Astrocyte (in vitro differentiated cells and primary cell): ENCODE measurements around the gene MIPOL1. TPM values are rescaled to one million over a fixed set of nuclear protein-coding genes. Genes with fewer than 3 reads are reported as not detected.
A peak's percentile ranks its signal among the peaks of the same experiment; 100 is the strongest.

Experiments used
- DNase-seq: peaks from one replicate; pipeline ENCODE4 v3.0.0-alpha.2; 2010; ENCODE audit warnings: low read depth
- FAIRE-seq: peaks from 2 replicates; lab custom pipeline; 2011; peaks lifted over from hg19 to GRCh38; lab: Jason Lieb, UNC
- H2AFZ ChIP-seq: 2 replicates; pipeline ENCODE4 v1.6.0; 2012; ENCODE audit warnings: low read depth, low read length, inconsistent platforms
- H3K27ac ChIP-seq: 2 replicates; pipeline ENCODE4 v1.5.1; 2011; ENCODE audit warnings: low read depth, low read length, inconsistent platforms
- H3K27me3 ChIP-seq: 2 replicates; pipeline ENCODE4 v1.6.0; 2011; ENCODE audit warnings: low read length, inconsistent platforms; ENCODE audit not compliant: insufficient read depth
- H3K36me3 ChIP-seq: 2 replicates; pipeline ENCODE4 v1.5.1; 2011; ENCODE audit warnings: low read length, inconsistent platforms; ENCODE audit not compliant: insufficient read depth
- H3K4me1 ChIP-seq: 2 replicates; pipeline ENCODE4 v1.5.1; 2011; ENCODE audit warnings: low read length, inconsistent platforms; ENCODE audit not compliant: insufficient read depth
- H3K4me2 ChIP-seq: 2 replicates; pipeline ENCODE4 v1.6.0; 2012; ENCODE audit warnings: low read length, inconsistent platforms
- H3K4me3 ChIP-seq: 2 replicates; pipeline ENCODE4 v1.5.1; 2011; ENCODE audit warnings: low read depth, mild to moderate bottlenecking, low read length, inconsistent platforms; ENCODE audit not compliant: insufficient read depth
- H3K79me2 ChIP-seq: 2 replicates; pipeline ENCODE4 v1.6.0; 2012; ENCODE audit warnings: mild to moderate bottlenecking, low read length, inconsistent platforms; ENCODE audit not compliant: insufficient read depth
- H3K9ac ChIP-seq: 2 replicates; pipeline ENCODE4 v1.6.0; 2012; ENCODE audit warnings: mild to moderate bottlenecking, low read length, inconsistent platforms
- H3K9me3 ChIP-seq: 2 replicates; pipeline ENCODE4 v1.5.1; 2012; ENCODE audit warnings: low read depth, mild to moderate bottlenecking, low read length, inconsistent platforms; ENCODE audit not compliant: insufficient read depth
- H4K20me1 ChIP-seq: 2 replicates; pipeline ENCODE4 v1.6.0; 2012; ENCODE audit warnings: low read length, inconsistent platforms; ENCODE audit not compliant: insufficient read depth
- H3K27ac Mint-ChIP-seq: one replicate; pipeline ENCODE4 v1.8.0; 2021; ENCODE audit warnings: mild to moderate bottlenecking, mixed read lengths; ENCODE audit not compliant: unreplicated experiment
- H3K27me3 Mint-ChIP-seq: one replicate; pipeline ENCODE4 v1.8.0; 2021; ENCODE audit warnings: low read depth, mixed read lengths; ENCODE audit not compliant: unreplicated experiment
- H3K36me3 Mint-ChIP-seq: one replicate; pipeline ENCODE4 v1.8.0; 2021; ENCODE audit warnings: low read depth, mixed read lengths; ENCODE audit not compliant: unreplicated experiment
- H3K4me1 Mint-ChIP-seq: one replicate; pipeline ENCODE4 v1.8.0; 2021; ENCODE audit warnings: low read depth, mixed read lengths; ENCODE audit not compliant: unreplicated experiment
- H3K4me3 Mint-ChIP-seq: one replicate; pipeline ENCODE4 v1.8.0; 2021; ENCODE audit warnings: mild to moderate bottlenecking, moderate library complexity, mixed read lengths; ENCODE audit not compliant: unreplicated experiment
- H3K9me3 Mint-ChIP-seq: one replicate; pipeline ENCODE4 v1.8.0; 2021; ENCODE audit warnings: mild to moderate bottlenecking, mixed read lengths; ENCODE audit not compliant: unreplicated experiment
- EZH2 ChIP-seq: IDR thresholded peaks from 2 replicates; pipeline ENCODE4 v1.6.1; 2012; ENCODE audit warnings: mild to moderate bottlenecking, low read length, inconsistent platforms; ENCODE audit not compliant: insufficient read depth
- total RNA-seq: library from RNA; stranded (reverse); gene quantifications from 2 replicates; pipeline ENCODE4 v1.2.1, GENCODE V29; 2021
- TF ChIP-seq, protein P1 (sequence below): IDR thresholded peaks from 2 replicates; pipeline ENCODE4 v1.5.1; 2011; ENCODE audit warnings: low read depth, mild to moderate bottlenecking, inconsistent platforms, low read length, moderate library complexity; ENCODE audit not compliant: insufficient read depth

Gene MIPOL1
- total RNA-seq, 1 donor from 2014 or later: 15.7 TPM

DNA sequence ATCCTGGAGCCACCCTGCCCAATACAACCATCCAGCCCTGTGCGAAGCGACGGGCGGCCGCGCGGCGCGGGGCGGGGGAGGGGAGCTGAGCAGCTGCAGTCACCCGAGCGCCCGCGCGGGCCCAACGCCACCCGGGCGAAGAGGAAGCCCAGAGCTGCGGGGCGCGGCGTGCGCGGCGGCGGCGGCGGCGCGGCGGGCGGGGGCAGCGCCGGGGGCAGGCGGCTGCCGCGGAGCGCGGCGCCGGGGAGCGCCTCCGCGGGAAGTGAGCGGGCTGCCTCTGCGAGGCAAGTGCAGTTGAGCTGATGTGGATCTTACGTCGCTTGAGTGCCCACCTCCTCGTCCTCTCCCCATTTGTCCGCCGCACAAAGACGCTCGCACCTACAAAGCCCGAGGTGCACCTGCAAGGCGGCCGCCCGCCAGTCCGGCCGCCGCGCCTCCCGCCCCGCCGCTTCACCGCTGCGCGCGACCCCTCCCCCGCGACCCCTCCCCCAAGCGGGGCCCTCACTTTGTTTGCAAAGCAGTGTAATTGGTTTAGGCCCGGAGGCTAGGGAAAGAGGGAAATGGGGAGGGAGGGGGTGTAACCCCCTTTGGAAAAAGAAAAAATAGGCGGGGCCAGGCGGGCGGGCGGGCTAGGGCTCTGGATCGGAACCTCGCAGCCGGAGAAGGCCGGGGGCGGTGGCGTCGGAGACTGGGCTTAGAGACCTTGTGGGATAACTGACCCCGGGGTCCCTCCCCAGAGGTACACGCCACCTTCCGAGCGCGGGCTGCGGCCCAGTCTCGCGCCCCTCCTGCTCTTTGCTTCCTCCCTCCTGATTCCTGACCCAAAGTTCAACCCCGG, 397.5 kb downstream of the MIPOL1 start, which contains the start of the genes FOXA1 and TTC6:
Gene FOXA1, minus strand, starts transcription at position 279 of the 838 bp plus-strand sequence. Its CDS starts 277 bp downstream, at position 2.
Gene TTC6, plus strand, starts transcription at position 659 of the 838 bp plus-strand sequence. CDS start 26,436 bp downstream, outside the sequence.
- peaks cover 4% of the 10 kb centered on the region for H3K4me1 Mint-ChIP-seq

DNA sequence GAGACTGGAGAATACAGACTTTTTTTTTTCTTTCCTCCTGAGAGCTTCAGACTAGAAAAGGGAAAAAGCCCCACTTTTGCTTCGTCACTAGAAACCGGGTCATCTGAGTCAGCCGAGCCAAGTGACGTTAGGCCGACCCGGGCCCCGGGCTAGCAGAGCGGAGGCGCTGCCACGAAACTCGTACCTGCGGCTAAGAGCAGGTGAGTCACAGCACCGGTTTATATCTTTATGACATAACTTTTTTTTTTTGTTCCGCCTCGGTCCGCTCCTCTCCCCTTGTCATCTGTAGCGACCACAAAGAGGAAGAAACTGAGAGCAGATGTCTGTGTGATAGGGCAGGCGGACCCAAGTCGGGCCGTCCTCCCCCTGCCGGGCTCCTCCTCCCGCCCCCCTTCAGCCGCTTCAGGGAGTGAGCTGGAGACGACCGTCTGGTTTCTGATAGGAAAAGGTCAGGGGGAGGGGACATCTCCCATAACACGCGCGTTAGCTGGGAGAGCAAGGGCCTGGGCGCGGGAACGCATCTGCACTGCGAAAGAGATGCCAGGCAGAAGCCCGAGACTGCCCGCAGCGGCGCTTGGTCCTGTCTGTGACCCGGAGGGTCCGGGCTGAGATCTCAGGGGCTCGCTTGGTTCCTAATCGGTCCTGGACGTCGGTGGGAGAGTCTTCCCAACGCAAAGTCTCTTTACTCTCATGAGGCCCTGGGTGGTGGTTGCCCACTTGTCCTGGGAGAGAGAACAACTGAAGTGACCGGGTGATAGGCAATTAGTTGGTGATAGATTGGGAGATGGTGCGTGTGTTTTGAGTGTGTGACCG, 398.3 kb downstream of the MIPOL1 start:
- Histone ChIP-seq H3K9ac (no peak overlapping the region), H2AFZ (no peak overlapping the region), H3K27ac (no peak overlapping the region), H3K4me3 (no peak overlapping the region), H4K20me1 (no peaks in the 10 kb centered on the region), H3K4me1 (peaks cover 7% of the 10 kb centered on the region), H3K9me3 (no peaks in the 10 kb centered on the region), H3K4me2 (peak overlapping the region; percentile 86), H3K79me2 (no peaks in the 10 kb centered on the region), H3K27me3 (peaks cover 86% of the 10 kb centered on the region), H3K36me3 (no peaks in the 10 kb centered on the region)
- Mint-ChIP-seq H3K36me3 (peaks cover 5% of the 10 kb centered on the region), H3K27ac (peak overlapping the region; percentile 75), H3K27me3 (peaks cover 75% of the 10 kb centered on the region), H3K9me3 (peaks cover 9% of the 10 kb centered on the region), H3K4me1 (peaks cover 4% of the 10 kb centered on the region), H3K4me3 (peak overlapping the region; percentile 86)
- TF ChIP-seq, protein P1, sequence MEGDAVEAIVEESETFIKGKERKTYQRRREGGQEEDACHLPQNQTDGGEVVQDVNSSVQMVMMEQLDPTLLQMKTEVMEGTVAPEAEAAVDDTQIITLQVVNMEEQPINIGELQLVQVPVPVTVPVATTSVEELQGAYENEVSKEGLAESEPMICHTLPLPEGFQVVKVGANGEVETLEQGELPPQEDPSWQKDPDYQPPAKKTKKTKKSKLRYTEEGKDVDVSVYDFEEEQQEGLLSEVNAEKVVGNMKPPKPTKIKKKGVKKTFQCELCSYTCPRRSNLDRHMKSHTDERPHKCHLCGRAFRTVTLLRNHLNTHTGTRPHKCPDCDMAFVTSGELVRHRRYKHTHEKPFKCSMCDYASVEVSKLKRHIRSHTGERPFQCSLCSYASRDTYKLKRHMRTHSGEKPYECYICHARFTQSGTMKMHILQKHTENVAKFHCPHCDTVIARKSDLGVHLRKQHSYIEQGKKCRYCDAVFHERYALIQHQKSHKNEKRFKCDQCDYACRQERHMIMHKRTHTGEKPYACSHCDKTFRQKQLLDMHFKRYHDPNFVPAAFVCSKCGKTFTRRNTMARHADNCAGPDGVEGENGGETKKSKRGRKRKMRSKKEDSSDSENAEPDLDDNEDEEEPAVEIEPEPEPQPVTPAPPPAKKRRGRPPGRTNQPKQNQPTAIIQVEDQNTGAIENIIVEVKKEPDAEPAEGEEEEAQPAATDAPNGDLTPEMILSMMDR: no peak
- TF ChIP-seq EZH2: peak; percentile 78
- FAIRE-seq (no peak), DNase-seq (no peak)

More for the DNA sequence above, 397.5 kb downstream of the MIPOL1 start, which contains the start of the genes FOXA1 and TTC6:
- H3K27ac ChIP-seq: no peak within 1 kb of the TSS
- peak within 1 kb of the TSS; percentile 70 for H2AFZ ChIP-seq
- no peak for FAIRE-seq
- peaks cover 5% of the 10 kb centered on the region for H3K36me3 Mint-ChIP-seq
- no peaks in the 10 kb centered on the region for H3K36me3 ChIP-seq
- peak within 1 kb of the TSS; percentile 28 for H3K9ac ChIP-seq
- peak within 1 kb of the TSS; percentile 56 for H3K4me3 ChIP-seq
- peaks cover 13% of the 10 kb centered on the region for H3K9me3 Mint-ChIP-seq
- peak within 1 kb of the TSS; percentile 75 for H3K27ac Mint-ChIP-seq
- no peaks in the 10 kb centered on the region for H4K20me1 ChIP-seq
- no peaks in the 10 kb centered on the region for H3K79me2 ChIP-seq
- H3K9me3 ChIP-seq: no peaks in the 10 kb centered on the region
- no peak for DNase-seq
- TF ChIP-seq EZH2: no peak
- TF ChIP-seq, protein P1: no peak
- peak within 1 kb of the TSS; percentile 86 for H3K4me3 Mint-ChIP-seq
- H3K27me3 Mint-ChIP-seq: peaks cover 75% of the 10 kb centered on the region
- H3K4me1 ChIP-seq: peaks cover 7% of the 10 kb centered on the region
- peak within 1 kb of the TSS; percentile 86 for H3K4me2 ChIP-seq
- peaks cover 86% of the 10 kb centered on the region for H3K27me3 ChIP-seq
